ENCODE data around the gene PARD3.

PARD3 gene

GRCh38 chr10:34523017-34523767 is 291.9 kb downstream of the PARD3 start:
- DNase-seq = no peak

GRCh38 chr10:34522546-34522945 is 292.6 kb downstream of the PARD3 start:
- DNase-seq = no peak

GRCh38 chr10:34520510-34520909 is 294.6 kb downstream of the PARD3 start:
- no peak for DNase-seq

GRCh38 chr10:34520084-34520483 is 295.0 kb downstream of the PARD3 start:
- DNase-seq = peak; percentile 42

GRCh38 chr10:34514290-34514689 is 300.8 kb downstream of the PARD3 start:
- DNase-seq = no peak

- no peak for DNase-seq
These were observed 301.5 kb downstream of the PARD3 start for GRCh38 chr10:34513636-34514035.

GRCh38 chr10:34507217-34507616 is 307.9 kb downstream of the PARD3 start:
- DNase-seq = peak; percentile 95

- peak; percentile 17 for DNase-seq
These were observed 308.3 kb downstream of the PARD3 start for GRCh38 chr10:34506786-34507185.

GRCh38 chr10:34505338-34505737 is 309.8 kb downstream of the PARD3 start:
- DNase-seq = no peak

- DNase-seq = no peak
These were observed 310.6 kb downstream of the PARD3 start for GRCh38 chr10:34504534-34504933.

- no peak for DNase-seq
These were observed 311.4 kb downstream of the PARD3 start for GRCh38 chr10:34503704-34504103.

- no peak for DNase-seq
These were observed 315.4 kb downstream of the PARD3 start for GRCh38 chr10:34499612-34500279.

GRCh38 chr10:34498821-34499220 is 316.3 kb downstream of the PARD3 start:
- DNase-seq = no peak

GRCh38 chr10:34495938-34496337 is 319.2 kb downstream of the PARD3 start:
- no peak for DNase-seq

- no peak for DNase-seq
These were observed 321.1 kb downstream of the PARD3 start for GRCh38 chr10:34494012-34494411.

- peak; percentile 21 for DNase-seq
These were observed 323.0 kb downstream of the PARD3 start for GRCh38 chr10:34492081-34492480.

GRCh38 chr10:34491678-34492077 is 323.4 kb downstream of the PARD3 start:
- DNase-seq = peak; percentile 20

- DNase-seq = no peak
These were observed 324.9 kb downstream of the PARD3 start for GRCh38 chr10:34489973-34490745.

GRCh38 chr10:34489411-34489810 is 325.7 kb downstream of the PARD3 start:
- no peak for DNase-seq

GRCh38 chr10:34488476-34489130 is 326.5 kb downstream of the PARD3 start:
- DNase-seq = no peak

- no peak for DNase-seq
These were observed 329.1 kb downstream of the PARD3 start for GRCh38 chr10:34486008-34486407.

GRCh38 chr10:34484164-34484563 is 330.9 kb downstream of the PARD3 start:
- DNase-seq = no peak

- no peak for DNase-seq
These were observed 334.8 kb downstream of the PARD3 start for GRCh38 chr10:34480345-34480744.
